Kidney capillary endothelial cell (primary cell): ENCODE results near the gene FGFBP1.
"Not testable (repeated sequence)": the region's sequence is repeated elsewhere in the genome, so short reads cannot be mapped to it uniquely, and the experiment has no call there.

Source experiments
- DNase-seq: peaks from one replicate; pipeline ENCODE4 v3.0.0-alpha.2; 2018; ENCODE audit warnings: low spot score

Gene FGFBP1

GRCh38 chr4:15945516-15945915 is 7.0 kb upstream of the FGFBP1 start:
- DNase-seq = no peak

GRCh38 chr4:15944895-15945294 is 6.4 kb upstream of the FGFBP1 start:
- no peak for DNase-seq

- no peak for DNase-seq
Observed at GRCh38 chr4:15942283-15942682, 3.7 kb upstream of the FGFBP1 start.

- no peak for DNase-seq
Observed at GRCh38 chr4:15938182-15938581, 358 bp downstream of the FGFBP1 start.

GRCh38 chr4:15936495-15936894 is 2.0 kb downstream of the FGFBP1 start:
- no peak for DNase-seq

- no peak for DNase-seq
Observed at GRCh38 chr4:15935504-15936402, 2.8 kb downstream of the FGFBP1 start.

- DNase-seq = no peak
Observed at GRCh38 chr4:15934259-15934658, 4.3 kb downstream of the FGFBP1 start.

- no peak for DNase-seq
Observed at GRCh38 chr4:15931451-15932210, 6.9 kb downstream of the FGFBP1 start.

- DNase-seq = no peak
Observed at GRCh38 chr4:15930314-15930713, 8.2 kb downstream of the FGFBP1 start.

- no peak for DNase-seq
Observed at GRCh38 chr4:15929540-15929939, 9.0 kb downstream of the FGFBP1 start.

- DNase-seq = no peak
Observed at GRCh38 chr4:15928883-15929282, 9.7 kb downstream of the FGFBP1 start.

- no peak for DNase-seq
Observed at GRCh38 chr4:15926486-15926885, 12.1 kb downstream of the FGFBP1 start.

- DNase-seq = no peak
Observed at GRCh38 chr4:15925830-15926229, 12.7 kb downstream of the FGFBP1 start.

GRCh38 chr4:15921592-15921932 is 17.0 kb downstream of the FGFBP1 start:
- DNase-seq = no peak

GRCh38 chr4:15920723-15921591 is 17.6 kb downstream of the FGFBP1 start:
- DNase-seq = peak; percentile 90

GRCh38 chr4:15918484-15919129 is 19.9 kb downstream of the FGFBP1 start:
- DNase-seq = no peak

- DNase-seq = no peak
Observed at GRCh38 chr4:15917297-15917696, 21.2 kb downstream of the FGFBP1 start.

GRCh38 chr4:15916358-15916757 is 22.2 kb downstream of the FGFBP1 start:
- not testable (repeated sequence) for DNase-seq

GRCh38 chr4:15914736-15915135 is 23.8 kb downstream of the FGFBP1 start:
- DNase-seq = no peak

- no peak for DNase-seq
Observed at GRCh38 chr4:15914291-15914690, 24.2 kb downstream of the FGFBP1 start.

GRCh38 chr4:15913631-15913970 is 24.9 kb downstream of the FGFBP1 start:
- peak; percentile 93 for DNase-seq
